HUES6 (cell line): ENCODE results near the gene SLC2A4RG.

Source experiments
- H3K27ac ChIP-seq: 2 replicates; pipeline ENCODE4 v1.7.0; 2013; ENCODE audit warnings: low read depth, mild to moderate bottlenecking, low read length, inconsistent platforms
- H3K27me3 ChIP-seq: 2 replicates; pipeline ENCODE4 v1.6.1; 2013; ENCODE audit warnings: low read length; ENCODE audit not compliant: control insufficient read depth, insufficient read depth
- H3K36me3 ChIP-seq: 2 replicates; pipeline ENCODE4 v1.6.1; 2013; ENCODE audit warnings: low read length; ENCODE audit not compliant: control insufficient read depth, insufficient read depth
- H3K4me1 ChIP-seq: 2 replicates; pipeline ENCODE4 v1.6.1; 2013; ENCODE audit warnings: low read length; ENCODE audit not compliant: control insufficient read depth, insufficient read depth
- H3K4me3 ChIP-seq: 2 replicates; pipeline ENCODE4 v1.5.1; 2013; ENCODE audit warnings: low read depth, low read length
- H3K9ac ChIP-seq: one replicate; pipeline ENCODE4 v1.6.1; 2013; ENCODE audit warnings: mild to moderate bottlenecking, low read length
- H3K9me3 ChIP-seq: 2 replicates; pipeline ENCODE4 v1.6.1; 2013; ENCODE audit warnings: low read depth, low read length; ENCODE audit not compliant: control insufficient read depth, insufficient read depth

SLC2A4RG gene

GRCh38 chr20:63790572-63791168, 51.1 kb downstream of the SLC2A4RG start:
- Histone ChIP-seq H3K27ac (no peak overlapping the region), H3K4me1 (peaks cover 4% of the 10 kb centered on the region; the same call in 1 of the 2 replicates), H3K36me3 (peaks cover 19% of the 10 kb centered on the region), H3K4me3 (no peak overlapping the region), H3K9me3 (no peaks in the 10 kb centered on the region), H3K9ac (no peak overlapping the region), H3K27me3 (no peaks in the 10 kb centered on the region)

- peaks cover 4% of the 10 kb centered on the region; the same call in 1 of the 2 replicates for H3K4me1 ChIP-seq
- no peak overlapping the region for H3K4me3 ChIP-seq
- H3K9me3 ChIP-seq = no peaks in the 10 kb centered on the region
- H3K9ac ChIP-seq = no peak overlapping the region
- H3K36me3 ChIP-seq = peaks cover 19% of the 10 kb centered on the region
- H3K27ac ChIP-seq = peak overlapping the region; percentile 45; the same call in 1 of the 2 replicates
- H3K27me3 ChIP-seq = no peaks in the 10 kb centered on the region
These were observed 52.1 kb downstream of the SLC2A4RG start for GRCh38 chr20:63791497-63792156.

GRCh38 chr20:63792866-63793265, 53.3 kb downstream of the SLC2A4RG start:
- peaks cover 4% of the 10 kb centered on the region; the same call in 1 of the 2 replicates for H3K4me1 ChIP-seq
- no peak overlapping the region for H3K9ac ChIP-seq

More at GRCh38 chr20:63792866-63793265, 53.3 kb downstream of the SLC2A4RG start:
- no peaks in the 10 kb centered on the region for H3K9me3 ChIP-seq
- H3K36me3 ChIP-seq = peaks cover 19% of the 10 kb centered on the region
- no peak overlapping the region for H3K4me3 ChIP-seq
- H3K27me3 ChIP-seq = no peaks in the 10 kb centered on the region
- no peak overlapping the region for H3K27ac ChIP-seq
